GM18519 (cell line): ENCODE data around the gene PAH.

Experiments used
- ATAC-seq: cut with Tn5 transposase; IDR thresholded peaks from one replicate; pipeline ENCODE4 v1.9.1; 2021; ENCODE audit warnings: mild to moderate bottlenecking, moderate library complexity; ENCODE audit not compliant: unreplicated experiment, low FRiP score

Gene PAH

GRCh38 chr12:102950950-102951619 lies 34.0 kb upstream of the PAH start:
- no peak for ATAC-seq

GRCh38 chr12:102950107-102950949 lies 33.3 kb upstream of the PAH start:
- no peak for ATAC-seq

GRCh38 chr12:102948941-102949352 lies 31.9 kb upstream of the PAH start:
- no peak for ATAC-seq

- no peak for ATAC-seq
These were observed 29.0 kb upstream of the PAH start for GRCh38 chr12:102946042-102946441.

GRCh38 chr12:102939670-102940222 lies 22.7 kb upstream of the PAH start:
- ATAC-seq = no peak

GRCh38 chr12:102939059-102939458 lies 22.0 kb upstream of the PAH start:
- ATAC-seq = no peak

GRCh38 chr12:102933168-102933567 lies 16.1 kb upstream of the PAH start:
- ATAC-seq = no peak

GRCh38 chr12:102927220-102927619 lies 10.2 kb upstream of the PAH start:
- no peak for ATAC-seq

GRCh38 chr12:102921240-102921639 lies 4.2 kb upstream of the PAH start:
- no peak for ATAC-seq

GRCh38 chr12:102920271-102920670 lies 3.2 kb upstream of the PAH start:
- no peak for ATAC-seq

GRCh38 chr12:102918840-102919239 lies 1.8 kb upstream of the PAH start:
- ATAC-seq = no peak

GRCh38 chr12:102916252-102917025 lies 605 bp downstream of the PAH start:
- no peak for ATAC-seq

- ATAC-seq = no peak
These were observed 3.4 kb downstream of the PAH start for GRCh38 chr12:102913453-102914226.

- ATAC-seq = no peak
These were observed 4.8 kb downstream of the PAH start for GRCh38 chr12:102912258-102912657.

- no peak for ATAC-seq
These were observed 5.7 kb downstream of the PAH start for GRCh38 chr12:102911320-102911719.

- ATAC-seq = no peak
These were observed 6.3 kb downstream of the PAH start for GRCh38 chr12:102910792-102911191.

GRCh38 chr12:102910137-102910536 lies 6.9 kb downstream of the PAH start:
- no peak for ATAC-seq

- no peak for ATAC-seq
These were observed 9.1 kb downstream of the PAH start for GRCh38 chr12:102907918-102908317.

- no peak for ATAC-seq
These were observed 11.8 kb downstream of the PAH start for GRCh38 chr12:102905229-102905628.

GRCh38 chr12:102903337-102904007 lies 13.6 kb downstream of the PAH start:
- no peak for ATAC-seq
